Measurements from ENCODE around the gene YWHAE.

- no peak for TF ChIP-seq TAF1 (IDR thresholded peaks at IDR 0.05; ENCODE audit: borderline replicate concordance, low read depth, low read length)
- TF ChIP-seq NRF1 (conservative IDR thresholded peaks at IDR 0.05; ENCODE audit: low read depth, low read length): no peak
- TF ChIP-seq CTCF (IDR thresholded peaks at IDR 0.05 in 2 of 3, conservative IDR thresholded peaks at IDR 0.05 in 1 of 3; ENCODE audit: control insufficient read depth in 2 of 3, extremely low read depth in 1 of 3, insufficient read depth in 1 of 3, low read depth in 3 of 3, low read length in 3 of 3): no peak
- no peak for TF ChIP-seq CREM (IDR thresholded peaks at IDR 0.05; ENCODE audit: low read depth)
- no peak for TF ChIP-seq BCL11A (IDR thresholded peaks at IDR 0.05; ENCODE audit: low read depth, low read length)
- TF ChIP-seq NFYB (IDR thresholded peaks at IDR 0.05; ENCODE audit: insufficient read depth, low read depth, low read length): no peak
- no peak for TF ChIP-seq HDAC2 (IDR thresholded peaks at IDR 0.05)
- TF ChIP-seq POLR2A (IDR thresholded peaks at IDR 0.05; ENCODE audit: low read depth, low read length): no peak
These were observed 13.3 kb upstream of the YWHAE start for GRCh38 chr17:1413281-1413791.

Data from GM12878 (cell line).